H9 (cell line): ENCODE measurements around the gene PIK3CD. TPM values are rescaled to one million over a fixed set of nuclear protein-coding genes. Genes with fewer than 3 reads are reported as not detected.

Experiments
- DNase-seq: peaks from one replicate; pipeline ENCODE4 v3.0.0-alpha.2; 2017
- H2AFZ ChIP-seq: one replicate; pipeline ENCODE4 v1.6.1; 2013; ENCODE audit warnings: mild to moderate bottlenecking, low read length, control low read depth, moderate library complexity
- H2AK5ac ChIP-seq: 2 replicates; pipeline ENCODE4 v1.6.1; 2013; ENCODE audit warnings: low read length, control low read depth, mixed read lengths; ENCODE audit not compliant: insufficient read length
- H2BK120ac ChIP-seq: one replicate; pipeline ENCODE4 v1.6.1; 2013; ENCODE audit warnings: low read depth, mild to moderate bottlenecking, low read length, control low read depth, inconsistent platforms; ENCODE audit not compliant: poor library complexity, severe bottlenecking
- H2BK12ac ChIP-seq: 2 replicates; pipeline ENCODE4 v1.6.1; 2013; ENCODE audit warnings: low read length, control low read depth, mixed read lengths, low read depth; ENCODE audit not compliant: insufficient read length
- H2BK15ac ChIP-seq: 2 replicates; pipeline ENCODE4 v1.6.1; 2013; ENCODE audit warnings: low read depth, low read length, control low read depth
- H2BK20ac ChIP-seq: one replicate; pipeline ENCODE4 v1.6.1; 2013; ENCODE audit warnings: low read depth, mild to moderate bottlenecking, low read length, control low read depth, inconsistent platforms; ENCODE audit not compliant: poor library complexity, severe bottlenecking
- H2BK5ac ChIP-seq: 2 replicates; pipeline ENCODE4 v1.6.1; 2013; ENCODE audit warnings: low read length, control low read depth, mixed read lengths; ENCODE audit not compliant: insufficient read length
- H3K14ac ChIP-seq: 2 replicates; pipeline ENCODE4 v1.6.1; 2013; ENCODE audit warnings: low read length, control low read depth; ENCODE audit not compliant: insufficient read depth
- H3K18ac ChIP-seq: 2 replicates; pipeline ENCODE4 v1.6.1; 2013; ENCODE audit warnings: low read depth, mild to moderate bottlenecking, mixed read lengths, low read length, control low read depth; ENCODE audit not compliant: insufficient read length
- H3K23ac ChIP-seq: 2 replicates; pipeline ENCODE4 v1.6.1; 2013; ENCODE audit warnings: low read length, control low read depth, mixed read lengths, low read depth; ENCODE audit not compliant: insufficient read length
- H3K23me2 ChIP-seq: 2 replicates; pipeline ENCODE4 v1.6.1; 2013; ENCODE audit warnings: low read depth, mild to moderate bottlenecking, mixed read lengths, low read length, control low read depth; ENCODE audit not compliant: insufficient read length, poor library complexity, severe bottlenecking
- H3K27ac ChIP-seq: 2 replicates; pipeline ENCODE4 v1.5.1; 2013; ENCODE audit warnings: low read length, control low read depth, mixed read lengths, low read depth; ENCODE audit not compliant: insufficient read length
- H3K27me3 ChIP-seq: 2 replicates; pipeline ENCODE4 v1.6.1; 2013; ENCODE audit warnings: low read length, control low read depth, inconsistent platforms; ENCODE audit not compliant: insufficient read depth
- H3K4ac ChIP-seq: 2 replicates; pipeline ENCODE4 v1.6.1; 2013; ENCODE audit warnings: low read depth, mild to moderate bottlenecking, control low read depth, inconsistent platforms, low read length, moderate library complexity
- H3K4me1 ChIP-seq: 2 replicates; pipeline ENCODE4 v1.6.1; 2013; ENCODE audit warnings: low read length, control low read depth, inconsistent platforms; ENCODE audit not compliant: insufficient read depth
- H3K4me2 ChIP-seq: 2 replicates; pipeline ENCODE4 v1.6.1; 2013; ENCODE audit warnings: low read length, control low read depth, mixed read lengths; ENCODE audit not compliant: insufficient read length, insufficient read depth
- H3K56ac ChIP-seq: 2 replicates; pipeline ENCODE4 v1.6.1; 2013; ENCODE audit warnings: low read depth, mild to moderate bottlenecking, mixed read lengths, low read length, control low read depth; ENCODE audit not compliant: insufficient read length
- H3K79me1 ChIP-seq: 2 replicates; pipeline ENCODE4 v1.6.1; 2013; ENCODE audit warnings: low read depth, mild to moderate bottlenecking, moderate library complexity, low read length, control low read depth, inconsistent platforms; ENCODE audit not compliant: insufficient read depth, poor library complexity, severe bottlenecking
- H3K79me2 ChIP-seq: 2 replicates; pipeline ENCODE4 v1.6.1; 2013; ENCODE audit warnings: low read length, control low read depth, inconsistent platforms; ENCODE audit not compliant: insufficient read depth
- H3K9ac ChIP-seq: 2 replicates; pipeline ENCODE4 v1.6.1; 2013; ENCODE audit warnings: low read length, control low read depth, mixed read lengths; ENCODE audit not compliant: insufficient read length; ENCODE audit errors: extremely low read depth
- H3K9me3 ChIP-seq: one replicate; pipeline ENCODE4 v1.6.1; 2013; ENCODE audit warnings: low read depth, low read length, inconsistent platforms; ENCODE audit not compliant: control insufficient read depth
- H3T11ph ChIP-seq: one replicate; pipeline ENCODE4 v1.6.1; 2013; ENCODE audit warnings: mild to moderate bottlenecking, low read length, control low read depth, inconsistent platforms
- H4K20me1 ChIP-seq: one replicate; pipeline ENCODE4 v1.6.1; 2013; ENCODE audit not compliant: control insufficient read depth, insufficient read length, insufficient read depth
- H4K5ac ChIP-seq: 2 replicates; pipeline ENCODE4 v1.6.1; 2013; ENCODE audit warnings: low read depth, mild to moderate bottlenecking, mixed read lengths, low read length, control low read depth; ENCODE audit not compliant: insufficient read length
- H4K8ac ChIP-seq: replicated peaks from 2 replicates; pipeline ENCODE4 v1.6.1; 2013; ENCODE audit warnings: low read length, control low read depth, mixed read lengths, low read depth; ENCODE audit not compliant: insufficient read length
- H4K91ac ChIP-seq: 2 replicates; pipeline ENCODE4 v1.6.1; 2013; ENCODE audit warnings: low read depth, mild to moderate bottlenecking, moderate library complexity, mixed read lengths, low read length, control low read depth; ENCODE audit not compliant: insufficient read length
- H3K27ac Mint-ChIP-seq, 3 experiments: 2 replicates in 2 of 3; 3 replicates in 1 of 3; pipeline ENCODE4 v1.8.0; 2020 to 2021; ENCODE audit warnings: mixed read lengths in 3 of 3, mild to moderate bottlenecking in 1 of 3, moderate library complexity in 1 of 3
- H3K27me3 Mint-ChIP-seq: 2 replicates; pipeline ENCODE4 v1.8.0; 2021; ENCODE audit warnings: low read depth, mild to moderate bottlenecking, moderate library complexity, mixed read lengths
- H3K36me3 Mint-ChIP-seq, 3 experiments: 2 replicates in 2 of 3; 3 replicates in 1 of 3; pipeline ENCODE4 v1.8.0; 2020 to 2021; ENCODE audit warnings: low read depth in 3 of 3, mixed read lengths in 3 of 3; ENCODE audit not compliant: insufficient read depth in 1 of 3
- H3K4me1 Mint-ChIP-seq, 2 experiments: 2 replicates each; pipeline ENCODE4 v1.8.0; 2020; ENCODE audit warnings: mixed read lengths in 2 of 2
- H3K4me3 Mint-ChIP-seq, 2 experiments: 2 replicates in 1 of 2; 3 replicates in 1 of 2; pipeline ENCODE4 v1.8.0; 2020 to 2021; ENCODE audit warnings: mild to moderate bottlenecking in 2 of 2, mixed read lengths in 2 of 2, moderate library complexity in 1 of 2
- H3K9me3 Mint-ChIP-seq, 2 experiments: 2 replicates in 1 of 2; 3 replicates in 1 of 2; pipeline ENCODE4 v1.8.0; 2020; ENCODE audit warnings: mild to moderate bottlenecking in 2 of 2, mixed read lengths in 2 of 2, moderate library complexity in 1 of 2
- WGBS: extraction: QIAGEN DNeasy Blood & Tissue Kit; methylation state at CpG from one replicate; pipeline ENCODE4 v1.1.7; 2013; ENCODE audit warnings: missing lambda C conversion rate, low lambda C conversion rate, mixed read lengths; ENCODE audit not compliant: insufficient read length; ENCODE audit errors: extremely low coverage; 5-methylcytosine and 5-hydroxymethylcytosine counted together
- total RNA-seq: library from RNA; stranded (reverse); gene quantifications from 2 replicates; pipeline ENCODE4 v1.2.1, GENCODE V29; 2021
- TF ChIP-seq, protein P1 (sequence below): fragments of 200-600 bp; sonication (generic); conservative IDR thresholded peaks from 3 replicates; pipeline ENCODE4 v1.8.0; 2021; ENCODE audit warnings: antibody characterized with exemption, mild to moderate bottlenecking

PIK3CD gene
- total RNA-seq, 1 experiment from 2014 or later = 10.0 TPM

GRCh38 chr1:9724706-9725476 lies 73.4 kb downstream of the PIK3CD start:
- no peak overlapping the region for H3K14ac ChIP-seq
- DNase-seq = peak; percentile 89
- Mint-ChIP-seq H3K36me3 (peaks cover 30 to 51% (median 46%) of the 10 kb centered on the region in 3 experiments), H3K9me3 (peaks cover 6% of the 10 kb centered on the region in 2 experiments; a peak in 4 of 5 replicates), H3K27me3 (no peaks in the 10 kb centered on the region; the same call in 1 of the 2 replicates), H3K4me1 (peaks cover 2 to 8% of the 10 kb centered on the region in 2 experiments; a peak in 3 of 4 replicates), H3K27ac (no peak overlapping the region; a peak in 1 of 7 replicates), H3K4me3 (no peak overlapping the region)
- no peak overlapping the region for H2BK15ac ChIP-seq
- no peak overlapping the region for H2AFZ ChIP-seq
- H2BK12ac ChIP-seq = no peak overlapping the region
- no peak overlapping the region for H3K4me2 ChIP-seq
- H3T11ph ChIP-seq = no peak overlapping the region
- no peak overlapping the region for H2BK120ac ChIP-seq
- H3K79me1 ChIP-seq = no peaks in the 10 kb centered on the region
- H3K4me1 ChIP-seq = no peaks in the 10 kb centered on the region
- no peak overlapping the region for H3K23ac ChIP-seq
- H3K27ac ChIP-seq = no peak overlapping the region
- H2BK20ac ChIP-seq = no peak overlapping the region
- H3K27me3 ChIP-seq = no peaks in the 10 kb centered on the region
- H3K56ac ChIP-seq = no peak overlapping the region
- H4K5ac ChIP-seq = no peak overlapping the region
- H3K18ac ChIP-seq = no peak overlapping the region
- H3K9me3 ChIP-seq = no peaks in the 10 kb centered on the region
- no CpG with 5 or more reads among the region's 24 CpGs for WGBS
- H3K9ac ChIP-seq = no peak overlapping the region
- no peak overlapping the region for H4K8ac ChIP-seq
- H4K20me1 ChIP-seq = no peaks in the 10 kb centered on the region
- H3K23me2 ChIP-seq = no peaks in the 10 kb centered on the region
- no peaks in the 10 kb centered on the region for H3K79me2 ChIP-seq
- H2AK5ac ChIP-seq = no peak overlapping the region
- H3K4ac ChIP-seq = no peak overlapping the region
- TF ChIP-seq, protein P1, sequence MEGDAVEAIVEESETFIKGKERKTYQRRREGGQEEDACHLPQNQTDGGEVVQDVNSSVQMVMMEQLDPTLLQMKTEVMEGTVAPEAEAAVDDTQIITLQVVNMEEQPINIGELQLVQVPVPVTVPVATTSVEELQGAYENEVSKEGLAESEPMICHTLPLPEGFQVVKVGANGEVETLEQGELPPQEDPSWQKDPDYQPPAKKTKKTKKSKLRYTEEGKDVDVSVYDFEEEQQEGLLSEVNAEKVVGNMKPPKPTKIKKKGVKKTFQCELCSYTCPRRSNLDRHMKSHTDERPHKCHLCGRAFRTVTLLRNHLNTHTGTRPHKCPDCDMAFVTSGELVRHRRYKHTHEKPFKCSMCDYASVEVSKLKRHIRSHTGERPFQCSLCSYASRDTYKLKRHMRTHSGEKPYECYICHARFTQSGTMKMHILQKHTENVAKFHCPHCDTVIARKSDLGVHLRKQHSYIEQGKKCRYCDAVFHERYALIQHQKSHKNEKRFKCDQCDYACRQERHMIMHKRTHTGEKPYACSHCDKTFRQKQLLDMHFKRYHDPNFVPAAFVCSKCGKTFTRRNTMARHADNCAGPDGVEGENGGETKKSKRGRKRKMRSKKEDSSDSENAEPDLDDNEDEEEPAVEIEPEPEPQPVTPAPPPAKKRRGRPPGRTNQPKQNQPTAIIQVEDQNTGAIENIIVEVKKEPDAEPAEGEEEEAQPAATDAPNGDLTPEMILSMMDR = peak; percentile 97
- no peak overlapping the region for H2BK5ac ChIP-seq
- no peak overlapping the region for H4K91ac ChIP-seq
